ENCODE measurements around the gene KLHL36.

- TF ChIP-seq CTCF (IDR thresholded peaks at IDR 0.05) (no peak), POLR2A (IDR thresholded peaks at IDR 0.05) (no peak)
Measured at GRCh38 chr16:84616515-84616914, 31.8 kb upstream of the KLHL36 start.

All from lower leg skin (tissue), 3 donors.